ENCODE measurements around the gene MBD3L2B.
"Not testable (repeated sequence)": the region's sequence is repeated elsewhere in the genome, so short reads cannot be mapped to it uniquely, and the experiment has no call there.

GRCh38 chr19:7051421-7051820 is 30.2 kb upstream of the MBD3L2B start:
- not testable (repeated sequence) for TF ChIP-seq ZFP3 (CRISPR knock-in tag; IDR thresholded peaks at IDR 0.05); ZFP30 (CRISPR knock-in tag; IDR thresholded peaks at IDR 0.05); PPARA (CRISPR knock-in tag; IDR thresholded peaks at IDR 0.05; ENCODE audit: borderline replicate concordance); PATZ1 (CRISPR knock-in tag; IDR thresholded peaks at IDR 0.05; ENCODE audit: borderline replicate concordance); ZC3H10 (CRISPR knock-in tag; IDR thresholded peaks at IDR 0.05); SNAI2 (CRISPR knock-in tag; IDR thresholded peaks at IDR 0.05); ESRRG (CRISPR knock-in tag; IDR thresholded peaks at IDR 0.05)
- TF ChIP-seq, protein P1, sequence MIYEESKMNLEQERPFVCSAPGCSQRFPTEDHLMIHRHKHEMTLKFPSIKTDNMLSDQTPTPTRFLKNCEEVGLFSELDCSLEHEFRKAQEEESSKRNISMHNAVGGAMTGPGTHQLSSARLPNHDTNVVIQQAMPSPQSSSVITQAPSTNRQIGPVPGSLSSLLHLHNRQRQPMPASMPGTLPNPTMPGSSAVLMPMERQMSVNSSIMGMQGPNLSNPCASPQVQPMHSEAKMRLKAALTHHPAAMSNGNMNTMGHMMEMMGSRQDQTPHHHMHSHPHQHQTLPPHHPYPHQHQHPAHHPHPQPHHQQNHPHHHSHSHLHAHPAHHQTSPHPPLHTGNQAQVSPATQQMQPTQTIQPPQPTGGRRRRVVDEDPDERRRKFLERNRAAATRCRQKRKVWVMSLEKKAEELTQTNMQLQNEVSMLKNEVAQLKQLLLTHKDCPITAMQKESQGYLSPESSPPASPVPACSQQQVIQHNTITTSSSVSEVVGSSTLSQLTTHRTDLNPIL (CRISPR knock-in tag; IDR thresholded peaks at IDR 0.05; ENCODE audit: low read depth), result not testable (repeated sequence)

Measured in SK-N-SH treated with all-trans-retinoic acid at 6 μM for 48 hours (cell line).